HG03108 (cell line): ENCODE measurements around the gene SBNO2.
A peak's percentile ranks its signal among the peaks of the same experiment; 100 is the strongest.
"Not testable (repeated sequence)": the region's sequence is repeated elsewhere in the genome, so short reads cannot be mapped to it uniquely, and the experiment has no call there.

Source experiments
- ATAC-seq: cut with Tn5 transposase; IDR thresholded peaks from one replicate; pipeline ENCODE4 v1.9.1; 2021; ENCODE audit warnings: moderate library complexity; ENCODE audit not compliant: unreplicated experiment

The SBNO2 gene

DNA sequence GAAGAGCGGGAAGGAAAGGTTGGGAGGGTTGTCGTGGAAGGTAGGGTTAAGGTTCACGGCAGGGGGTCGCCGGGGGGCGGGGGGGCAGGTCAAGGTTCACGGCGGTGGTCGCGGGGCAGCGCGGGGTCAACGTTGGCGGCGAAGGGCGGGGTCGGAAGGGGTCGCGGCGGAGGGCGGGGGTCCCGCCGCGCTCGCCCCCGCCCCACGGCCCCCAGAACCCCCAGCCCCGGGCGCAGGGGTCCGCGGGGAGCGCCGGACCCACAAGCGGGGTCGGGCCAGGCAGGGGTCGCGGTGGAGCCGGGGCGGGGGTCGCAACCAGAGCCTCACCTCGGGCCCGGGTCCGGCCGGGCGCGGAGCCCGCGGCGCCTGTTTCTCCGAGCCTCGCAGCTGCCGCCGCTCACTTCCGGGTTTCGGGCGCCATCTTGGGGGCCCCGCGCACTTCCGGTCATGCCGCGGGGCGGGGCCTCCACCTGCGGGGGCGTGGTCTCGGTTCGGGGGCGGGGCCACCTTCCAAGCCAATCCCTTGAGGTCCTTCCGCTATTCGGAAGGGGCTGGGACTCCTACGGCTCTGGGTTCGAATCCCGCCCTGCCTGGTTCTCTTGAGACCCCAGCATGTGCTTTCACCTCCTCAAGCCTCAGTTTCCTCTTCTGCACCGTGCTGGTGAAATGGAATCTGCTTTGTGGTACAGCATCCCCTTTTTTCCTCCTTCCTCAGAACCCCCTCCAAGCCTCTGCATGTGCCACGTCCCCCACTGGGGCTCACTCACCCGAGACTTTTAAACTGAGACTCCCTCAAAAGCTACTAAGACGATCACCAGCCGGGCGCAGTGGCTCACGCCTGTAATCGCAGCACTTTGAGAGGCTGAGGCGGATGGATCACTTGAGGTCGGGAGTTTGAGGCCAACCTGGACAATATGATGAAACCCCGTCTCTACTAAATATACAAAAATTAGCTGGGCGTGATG, at the start of gene SBNO2:
TSS of gene SBNO2 (minus strand) at position 424 of the 965 bp plus-strand sequence. CDS start 19,992 bp downstream, outside the sequence.
- ATAC-seq, result peak; percentile 50

DNA sequence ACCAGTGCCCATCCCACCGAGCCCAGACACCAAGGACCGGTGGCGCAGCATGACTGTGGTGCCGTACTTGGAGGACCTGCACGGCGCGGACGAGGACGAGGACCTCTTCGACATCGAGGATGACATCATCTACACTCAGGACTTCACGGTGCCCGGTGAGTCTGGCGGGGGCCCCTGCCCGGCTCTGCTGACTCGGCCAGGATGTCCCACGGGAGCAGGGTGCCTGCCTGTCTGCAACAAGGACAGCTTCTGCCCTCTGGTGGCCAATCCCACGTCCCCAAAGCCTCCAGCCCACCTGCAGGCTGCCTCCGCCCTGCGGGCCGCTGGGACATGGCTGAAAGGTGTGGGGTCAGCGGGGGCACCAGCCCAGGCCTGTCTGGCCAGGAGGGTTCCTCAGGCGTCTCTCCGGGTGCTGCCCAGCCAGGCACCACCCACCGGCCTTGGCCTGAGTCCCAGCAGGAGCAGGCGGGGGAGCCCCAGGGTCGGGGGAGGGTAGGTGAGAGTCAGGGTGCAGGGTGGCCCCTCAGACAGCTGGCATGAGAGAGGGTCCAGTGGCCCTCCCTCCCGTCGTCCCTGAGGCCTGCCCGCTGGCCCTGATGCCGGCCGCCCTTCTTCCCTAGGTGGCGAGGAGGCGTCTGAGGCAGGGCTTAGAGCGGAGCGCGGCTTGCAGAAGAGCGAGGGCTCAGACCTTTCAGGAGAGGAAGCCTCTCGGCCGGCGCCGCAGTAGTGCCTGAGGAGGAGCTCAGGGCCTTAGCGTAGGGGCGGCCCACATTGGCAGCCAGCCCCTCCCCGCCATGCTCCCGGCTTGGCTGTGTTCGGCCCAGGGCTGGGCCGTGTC, 49.2 kb upstream of the SBNO2 start:
- no peak for ATAC-seq

DNA sequence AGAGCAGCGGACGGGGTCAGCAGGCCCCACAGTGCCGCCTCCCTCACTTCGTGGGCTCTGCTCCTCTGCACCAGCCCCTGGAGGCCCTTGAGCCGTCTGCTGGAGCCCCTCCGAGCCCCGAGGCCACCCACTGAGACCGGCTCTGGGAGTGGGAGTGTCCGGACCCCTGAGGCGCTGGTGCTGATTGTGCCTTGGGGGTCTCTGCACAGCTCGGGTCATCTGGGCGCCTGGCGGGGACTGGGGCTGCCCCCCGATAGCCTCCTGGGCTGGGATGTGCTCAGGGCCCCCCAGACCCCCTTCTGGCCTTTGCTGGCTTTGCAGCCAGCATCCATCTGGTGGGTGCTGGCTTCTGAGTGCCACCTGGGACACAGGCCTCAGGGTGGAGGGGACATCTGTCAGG, 48.3 kb upstream of the SBNO2 start:
- ATAC-seq, result no peak

- ATAC-seq, result no peak
Observed at GRCh38 chr19:1221904-1222255, 47.8 kb upstream of the SBNO2 start.

DNA sequence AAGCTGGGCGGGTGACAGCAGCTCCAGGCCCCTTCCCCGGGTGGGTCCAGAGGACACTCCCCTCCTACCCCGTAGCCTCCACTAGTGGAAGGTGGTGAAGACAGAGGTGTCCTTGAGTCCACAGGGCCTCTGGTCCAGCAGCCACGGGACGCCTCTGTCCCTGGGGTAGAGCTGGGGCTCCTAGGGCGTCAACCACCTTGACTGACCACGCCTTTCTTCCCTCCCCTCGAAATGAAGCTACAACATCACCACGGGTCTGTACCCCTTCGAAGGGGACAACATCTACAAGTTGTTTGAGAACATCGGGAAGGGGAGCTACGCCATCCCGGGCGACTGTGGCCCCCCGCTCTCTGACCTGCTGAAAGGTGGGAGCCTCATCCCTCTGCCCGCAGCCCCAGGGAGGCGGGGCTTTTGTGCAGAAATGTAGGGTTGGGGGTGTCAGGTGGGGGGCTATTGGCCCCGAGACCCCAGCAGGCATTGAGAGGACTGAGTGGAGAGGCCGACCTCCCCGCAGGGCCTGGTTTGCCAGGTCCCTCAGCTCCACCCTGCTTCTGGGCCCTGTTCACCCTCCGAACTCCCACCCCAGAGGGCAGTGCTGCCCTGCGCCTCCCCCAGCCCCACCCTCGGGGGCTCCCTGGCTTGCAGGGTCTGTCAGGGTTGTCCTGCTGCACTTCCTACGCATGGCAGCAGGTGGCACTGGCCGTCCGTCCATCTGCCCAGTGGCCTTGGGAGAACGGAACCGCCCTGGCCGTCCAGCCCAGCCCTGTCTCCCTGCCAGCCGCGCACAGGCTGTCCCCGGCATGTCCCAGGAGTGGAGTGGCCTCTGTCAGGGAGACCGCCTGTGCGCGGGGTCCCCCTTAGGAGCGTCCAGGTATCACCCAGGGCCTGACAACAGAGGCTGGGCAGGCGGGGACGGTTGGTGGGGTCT, 47.2 kb upstream of the SBNO2 start:
- no peak for ATAC-seq

- ATAC-seq, result no peak
Observed at GRCh38 chr19:1220477-1220930, 46.4 kb upstream of the SBNO2 start.

DNA sequence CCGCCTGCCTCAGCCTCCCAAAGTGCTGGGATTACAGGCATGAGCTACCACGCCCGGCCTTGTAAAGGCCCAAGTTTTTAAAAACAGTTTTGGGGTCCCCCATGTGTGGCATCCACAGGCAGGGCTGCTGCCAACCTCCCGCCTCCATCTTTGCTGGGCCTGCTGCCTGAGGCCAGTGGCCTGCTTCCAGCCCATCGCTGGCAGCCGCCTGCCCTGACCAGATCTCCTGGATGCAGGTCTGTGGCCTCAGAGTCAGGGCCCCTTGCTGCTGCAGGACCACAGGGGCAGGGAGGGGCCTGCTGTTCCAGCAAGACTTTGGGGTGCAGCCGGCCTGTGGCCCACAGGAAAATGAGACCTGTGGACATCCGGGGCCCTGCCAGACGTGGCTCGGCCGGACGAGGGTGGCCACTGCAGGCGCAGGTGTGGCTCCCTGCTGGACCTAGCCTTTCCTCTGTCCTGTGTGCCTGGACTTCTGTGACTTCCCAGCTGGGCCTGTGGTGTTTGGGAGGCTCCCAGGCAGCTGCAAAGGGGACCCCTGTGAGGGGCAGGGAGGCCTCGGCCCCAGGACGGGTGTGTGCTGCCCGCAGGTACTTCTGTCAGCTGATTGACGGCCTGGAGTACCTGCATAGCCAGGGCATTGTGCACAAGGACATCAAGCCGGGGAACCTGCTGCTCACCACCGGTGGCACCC, 45.9 kb upstream of the SBNO2 start:
- no peak for ATAC-seq

DNA sequence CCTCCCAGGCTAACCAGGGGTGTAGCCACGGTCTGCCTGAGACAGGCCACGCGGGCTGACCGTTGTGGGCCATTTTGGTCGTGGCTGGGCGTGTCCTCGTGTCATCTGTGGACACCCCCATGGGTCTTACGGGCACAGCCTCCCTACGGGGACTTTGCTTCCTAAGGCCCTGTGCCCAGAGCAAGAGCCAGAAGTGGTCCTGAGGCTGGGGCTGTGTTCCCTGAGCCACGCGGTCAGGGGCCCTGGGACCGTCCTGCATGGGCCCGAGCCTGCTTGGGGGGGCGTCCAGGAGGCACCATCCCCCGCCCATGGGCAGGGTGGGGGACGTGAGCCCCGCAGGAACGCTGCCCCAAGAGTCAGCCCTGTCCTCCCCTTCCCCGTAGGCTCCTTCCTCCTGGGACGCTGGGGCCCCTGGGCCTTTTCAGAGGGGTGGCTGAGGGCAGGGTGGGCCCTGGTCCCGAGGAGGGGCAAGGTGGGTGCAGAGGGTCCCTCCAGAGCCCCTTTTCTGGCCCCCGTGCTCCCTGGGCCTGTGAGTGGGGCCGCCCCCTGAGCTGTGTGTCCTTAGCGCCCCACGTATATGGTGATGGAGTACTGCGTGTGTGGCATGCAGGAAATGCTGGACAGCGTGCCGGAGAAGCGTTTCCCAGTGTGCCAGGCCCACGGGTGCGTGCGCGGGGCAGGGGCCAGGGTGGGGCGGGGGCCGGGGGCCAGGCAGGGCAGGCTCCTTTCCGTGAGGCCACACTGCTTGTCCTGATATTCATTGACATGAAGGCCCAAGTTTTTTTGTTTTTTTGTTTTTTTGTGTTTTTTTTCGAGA, 44.9 kb upstream of the SBNO2 start:
- ATAC-seq, result no peak

GRCh38 chr19:1217366-1217765, 43.3 kb upstream of the SBNO2 start:
- ATAC-seq, result no peak

DNA sequence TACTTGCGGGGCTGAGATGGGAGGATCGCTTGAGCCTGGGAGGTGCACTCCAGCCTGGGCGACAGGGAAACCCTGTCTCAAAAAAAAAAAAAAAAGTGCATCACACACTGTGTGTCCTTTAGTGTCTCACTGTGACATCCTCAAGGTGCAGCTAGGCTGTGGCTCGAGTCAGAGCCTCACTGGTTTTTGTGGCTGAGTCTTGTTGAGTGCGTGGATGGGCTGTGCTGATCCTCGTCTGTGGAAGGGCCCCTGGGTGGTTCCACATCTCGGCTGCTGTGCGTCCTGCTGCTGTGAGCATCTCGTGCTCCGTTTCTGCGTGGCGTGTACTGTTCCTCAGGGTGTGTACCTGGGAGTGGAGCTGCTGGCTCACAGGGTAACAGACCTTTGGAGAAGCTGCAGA, 42.7 kb upstream of the SBNO2 start:
- no peak for ATAC-seq

GRCh38 chr19:1214862-1215731, 41.0 kb upstream of the SBNO2 start:
- no peak for ATAC-seq

- ATAC-seq, result no peak
Observed at GRCh38 chr19:1214299-1214861, 40.3 kb upstream of the SBNO2 start.

DNA sequence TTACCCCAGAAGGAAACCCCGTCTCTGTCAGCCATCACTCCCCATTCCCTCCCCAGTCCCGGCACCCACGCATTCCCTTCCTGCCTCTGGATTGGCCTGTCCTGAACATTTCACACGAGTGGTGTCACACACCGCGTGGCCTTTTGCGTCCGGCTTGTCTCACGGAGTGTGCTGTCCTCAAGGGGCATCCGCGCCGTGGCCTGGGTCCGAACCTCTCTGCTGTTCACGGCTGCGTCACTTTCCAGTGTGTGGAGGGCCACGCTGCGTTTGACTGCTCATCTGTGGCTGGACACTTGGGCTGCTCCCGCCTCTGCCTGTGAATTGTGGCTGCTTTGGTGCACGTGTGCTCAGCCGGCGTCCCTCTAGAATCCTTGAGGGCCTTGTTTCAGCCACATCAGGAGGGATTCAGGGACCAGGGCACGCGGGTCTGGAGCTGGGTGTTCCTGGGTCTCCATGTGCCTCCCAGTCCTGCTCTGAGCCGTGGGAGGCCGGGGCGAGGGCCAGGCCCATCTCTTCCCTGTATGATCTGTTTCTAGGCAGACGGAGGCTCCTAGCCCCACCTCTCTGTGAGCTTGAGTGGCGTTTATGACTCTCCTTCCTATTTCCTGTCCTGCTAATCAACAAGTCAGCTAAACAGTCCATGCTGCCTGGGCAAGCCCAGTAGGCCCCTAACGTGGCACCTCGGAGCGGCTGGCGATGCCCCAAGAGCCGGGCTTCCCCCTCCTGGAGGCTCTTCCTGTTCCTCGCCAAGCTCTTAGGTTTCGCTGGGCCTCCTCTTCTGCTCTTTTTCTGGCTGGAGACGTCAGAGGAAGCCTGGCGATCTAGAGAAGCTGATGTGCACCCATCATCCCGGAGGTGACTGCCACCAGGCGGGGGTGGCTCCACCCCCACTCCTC, 39.6 kb upstream of the SBNO2 start:
- ATAC-seq, result no peak

DNA sequence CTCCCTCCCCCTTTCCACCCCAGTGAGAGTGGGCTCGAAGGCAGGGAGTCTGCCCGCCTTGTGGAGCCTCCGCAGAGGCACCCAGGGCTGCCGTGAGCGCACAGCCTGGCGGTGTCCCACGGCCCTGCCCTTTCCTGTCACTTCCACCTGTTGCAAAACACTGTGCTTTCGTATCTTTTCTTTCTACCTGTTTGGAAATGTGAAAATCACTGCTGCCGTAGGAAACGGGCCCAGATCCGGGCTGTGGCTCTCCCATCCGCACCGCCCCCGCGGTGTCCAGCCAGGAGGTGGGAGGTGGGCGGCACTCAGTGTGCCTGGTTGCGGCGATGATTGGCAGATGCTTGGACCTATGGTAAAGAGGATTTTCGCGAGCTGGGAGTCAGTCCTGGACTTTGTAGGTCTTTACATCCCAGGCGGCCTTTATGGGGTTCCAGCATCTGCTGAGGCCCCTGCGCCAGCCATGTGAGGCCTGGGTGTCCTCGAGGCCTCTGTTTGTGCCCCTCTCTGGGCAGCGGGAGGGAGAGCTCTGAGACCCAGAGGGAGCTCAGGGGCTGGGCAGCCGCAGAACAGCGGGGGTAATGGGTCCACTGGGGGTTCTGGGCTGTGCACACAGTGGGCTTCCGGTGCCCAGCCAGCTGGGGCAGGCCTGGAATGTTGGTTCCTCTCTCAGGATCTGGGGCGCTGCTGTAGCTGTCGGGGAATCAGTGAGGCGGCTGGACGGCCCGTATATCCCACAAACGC, 37.6 kb upstream of the SBNO2 start:
- no peak for ATAC-seq

DNA sequence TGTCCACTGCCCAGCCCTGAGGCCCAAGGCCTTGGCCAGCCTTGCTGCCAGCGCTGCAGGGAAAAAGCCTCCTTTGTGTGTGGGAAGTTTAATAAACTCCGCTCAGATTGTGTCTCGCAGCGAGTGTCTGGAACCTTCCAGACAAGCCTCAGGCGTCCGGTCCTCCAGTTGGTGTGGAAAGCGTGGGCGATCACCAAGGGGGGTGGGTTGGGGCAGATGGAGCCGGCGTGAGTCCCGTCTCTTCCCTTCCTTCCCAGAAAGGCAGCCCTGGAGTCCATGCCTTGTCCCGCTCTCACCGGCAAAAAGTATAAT, 36.1 kb upstream of the SBNO2 start:
- ATAC-seq, result no peak

DNA sequence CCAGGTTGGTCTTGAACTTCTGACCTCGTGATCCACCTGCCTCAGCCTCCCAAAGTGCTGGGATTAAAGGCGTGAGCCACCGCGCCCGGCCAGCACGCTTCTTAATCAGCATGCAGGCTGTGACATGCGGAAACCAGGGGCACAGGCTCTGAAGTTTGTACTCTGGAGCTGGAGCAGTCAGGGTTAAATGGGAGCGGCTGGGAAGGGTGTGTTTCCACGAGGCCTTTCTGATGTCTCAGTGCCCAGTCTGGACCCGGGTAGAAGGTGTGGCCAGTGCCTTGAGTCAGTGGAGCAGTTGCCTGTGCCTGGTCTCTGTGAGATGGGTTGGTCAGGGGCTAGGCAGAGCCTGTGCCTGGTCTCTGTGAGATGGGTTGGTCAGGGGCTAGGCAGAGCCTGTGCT, 34.8 kb upstream of the SBNO2 start:
- not testable (repeated sequence) for ATAC-seq
